MG63 (cell line): ENCODE results near the gene SLC13A2. TPM values are rescaled to one million over a fixed set of nuclear protein-coding genes. Genes with fewer than 3 reads are reported as not detected.
"Not testable (repeated sequence)": the region's sequence is repeated elsewhere in the genome, so short reads cannot be mapped to it uniquely, and the experiment has no call there.

Experiments
- DNase-seq: peaks from one replicate; pipeline ENCODE4 v3.0.0-alpha.2; 2020
- H3K27me3 ChIP-seq: fragments of 250-450 bp; sonication (Bioruptor Pico); 2 replicates; pipeline ENCODE4 v1.5.1; 2020; ENCODE audit warnings: mild to moderate bottlenecking, moderate library complexity
- H3K36me3 ChIP-seq: fragments of 250-450 bp; sonication (Bioruptor Pico); 2 replicates; pipeline ENCODE4 v1.5.1; 2020; ENCODE audit warnings: mild to moderate bottlenecking, moderate library complexity
- H3K4me3 ChIP-seq: fragments of 250-450 bp; sonication (Bioruptor Pico); 2 replicates; pipeline ENCODE4 v1.5.1; 2020; ENCODE audit warnings: mild to moderate bottlenecking, moderate library complexity
- H3K9me3 ChIP-seq: fragments of 250-450 bp; sonication (Bioruptor Pico); 2 replicates; pipeline ENCODE4 v1.5.1; 2020; ENCODE audit warnings: mild to moderate bottlenecking, moderate library complexity
- total RNA-seq: library from RNA; depleted of rRNA; stranded (reverse); fragments of >200 nt; shearing (Covaris generic); gene quantifications from 2 replicates; pipeline ENCODE4 v1.2.3, GENCODE V29; 2014; ENCODE audit warnings: low replicate concordance; rRNA removed

Gene SLC13A2
- total RNA-seq: not detected in 2 replicates

- DNase-seq: no peak
- no peaks in the 10 kb centered on the region for H3K36me3 ChIP-seq
- H3K4me3 ChIP-seq: no peak within 1 kb of the TSS
- no peaks in the 10 kb centered on the region for H3K9me3 ChIP-seq
- H3K27me3 ChIP-seq: no peaks in the 10 kb centered on the region
Measured at GRCh38 chr17:28473542-28473941, at the start of gene SLC13A2. Gene SLC13A2 (plus strand): TSS chr17:28473644. CDS start chr17:28473713, 69 bp downstream.

- Histone ChIP-seq H3K9me3 (no peaks in the 10 kb centered on the region), H3K36me3 (no peaks in the 10 kb centered on the region), H3K4me3 (no peak overlapping the region), H3K27me3 (no peaks in the 10 kb centered on the region)
- DNase-seq: no peak
Measured at GRCh38 chr17:28425206-28425605, 48.2 kb upstream of the SLC13A2 start.

- DNase-seq: no peak
Measured at GRCh38 chr17:28426081-28426519, 47.3 kb upstream of the SLC13A2 start.

GRCh38 chr17:28427371-28427770 lies 46.1 kb upstream of the SLC13A2 start:
- DNase-seq: no peak
- H3K36me3 ChIP-seq: no peaks in the 10 kb centered on the region
- H3K9me3 ChIP-seq: no peaks in the 10 kb centered on the region

More at GRCh38 chr17:28426081-28426519, 47.3 kb upstream of the SLC13A2 start:
- Histone ChIP-seq H3K27me3 (no peaks in the 10 kb centered on the region), H3K36me3 (no peaks in the 10 kb centered on the region), H3K4me3 (no peak overlapping the region), H3K9me3 (no peaks in the 10 kb centered on the region)

GRCh38 chr17:28427982-28428381 lies 45.5 kb upstream of the SLC13A2 start:
- H3K27me3 ChIP-seq, H3K9me3 ChIP-seq, H3K4me3 ChIP-seq, H3K36me3 ChIP-seq, DNase-seq: not testable (repeated sequence)

More at GRCh38 chr17:28427371-28427770, 46.1 kb upstream of the SLC13A2 start:
- no peak overlapping the region for H3K4me3 ChIP-seq
- H3K27me3 ChIP-seq: peaks cover 3% of the 10 kb centered on the region; the same call in 1 of the 2 replicates

- Histone ChIP-seq H3K36me3 (no peaks in the 10 kb centered on the region), H3K4me3 (no peak overlapping the region), H3K9me3 (no peaks in the 10 kb centered on the region), H3K27me3 (peaks cover 11% of the 10 kb centered on the region)
- DNase-seq: no peak
Measured at GRCh38 chr17:28433721-28434120, 39.7 kb upstream of the SLC13A2 start.

GRCh38 chr17:28434326-28434725 lies 39.1 kb upstream of the SLC13A2 start:
- peaks cover 11% of the 10 kb centered on the region for H3K27me3 ChIP-seq
- H3K9me3 ChIP-seq, DNase-seq: not testable (repeated sequence)

GRCh38 chr17:28443901-28444638 lies 29.4 kb upstream of the SLC13A2 start:
- peaks cover 8% of the 10 kb centered on the region; the same call in 1 of the 2 replicates for H3K9me3 ChIP-seq
- no peak for DNase-seq
- no peaks in the 10 kb centered on the region for H3K36me3 ChIP-seq
- H3K4me3 ChIP-seq: no peak overlapping the region
- H3K27me3 ChIP-seq: peaks cover 9% of the 10 kb centered on the region

More at GRCh38 chr17:28434326-28434725, 39.1 kb upstream of the SLC13A2 start:
- not testable (repeated sequence) for H3K36me3 ChIP-seq, H3K4me3 ChIP-seq

GRCh38 chr17:28446716-28447395 lies 26.6 kb upstream of the SLC13A2 start:
- H3K9me3 ChIP-seq: peaks cover 14% of the 10 kb centered on the region
- DNase-seq: no peak
- H3K36me3 ChIP-seq: no peaks in the 10 kb centered on the region
- H3K4me3 ChIP-seq: no peak overlapping the region
- peaks cover 13% of the 10 kb centered on the region; the same call in 1 of the 2 replicates for H3K27me3 ChIP-seq

GRCh38 chr17:28447396-28447760 lies 26.1 kb upstream of the SLC13A2 start:
- no peak for DNase-seq
- H3K4me3 ChIP-seq: no peak overlapping the region
- H3K27me3 ChIP-seq: peaks cover 13% of the 10 kb centered on the region; the same call in 1 of the 2 replicates
- peaks cover 14% of the 10 kb centered on the region for H3K9me3 ChIP-seq
- H3K36me3 ChIP-seq: no peaks in the 10 kb centered on the region

- H3K36me3 ChIP-seq: no peaks in the 10 kb centered on the region
- H3K4me3 ChIP-seq: no peak overlapping the region
- peaks cover 14% of the 10 kb centered on the region for H3K9me3 ChIP-seq
- DNase-seq: no peak
- peaks cover 16% of the 10 kb centered on the region; the same call in 1 of the 2 replicates for H3K27me3 ChIP-seq
Measured at GRCh38 chr17:28449859-28450258, 23.6 kb upstream of the SLC13A2 start.

- no peaks in the 10 kb centered on the region; the same call in 1 of the 2 replicates for H3K27me3 ChIP-seq
- no peaks in the 10 kb centered on the region for H3K36me3 ChIP-seq
- H3K4me3 ChIP-seq: no peak overlapping the region
- DNase-seq: peak; percentile 16
- no peaks in the 10 kb centered on the region; the same call in 1 of the 2 replicates for H3K9me3 ChIP-seq
Measured at GRCh38 chr17:28457890-28458289, 15.6 kb upstream of the SLC13A2 start.

GRCh38 chr17:28458881-28459280 lies 14.6 kb upstream of the SLC13A2 start:
- DNase-seq, H3K27me3 ChIP-seq, H3K36me3 ChIP-seq, H3K9me3 ChIP-seq, H3K4me3 ChIP-seq: not testable (repeated sequence)

GRCh38 chr17:28460901-28461300 lies 12.5 kb upstream of the SLC13A2 start:
- H3K36me3 ChIP-seq: no peaks in the 10 kb centered on the region
- no peak for DNase-seq
- no peak overlapping the region for H3K4me3 ChIP-seq
- H3K9me3 ChIP-seq: no peaks in the 10 kb centered on the region
- H3K27me3 ChIP-seq: no peaks in the 10 kb centered on the region

- H3K36me3 ChIP-seq: no peaks in the 10 kb centered on the region
- H3K27me3 ChIP-seq: peaks cover 3% of the 10 kb centered on the region; the same call in 1 of the 2 replicates
- DNase-seq: no peak
- no peaks in the 10 kb centered on the region for H3K9me3 ChIP-seq
- H3K4me3 ChIP-seq: no peak overlapping the region
Measured at GRCh38 chr17:28466001-28466400, 7.4 kb upstream of the SLC13A2 start.

GRCh38 chr17:28466521-28467048 lies 6.9 kb upstream of the SLC13A2 start:
- Histone ChIP-seq H3K27me3 (peaks cover 3% of the 10 kb centered on the region; the same call in 1 of the 2 replicates), H3K36me3 (no peaks in the 10 kb centered on the region), H3K4me3 (no peak overlapping the region), H3K9me3 (no peaks in the 10 kb centered on the region)
- DNase-seq: no peak

GRCh38 chr17:28467456-28468025 lies 5.9 kb upstream of the SLC13A2 start:
- Histone ChIP-seq H3K27me3 (peaks cover 3% of the 10 kb centered on the region; the same call in 1 of the 2 replicates), H3K36me3 (no peaks in the 10 kb centered on the region), H3K9me3 (no peaks in the 10 kb centered on the region), H3K4me3 (no peak overlapping the region)
- no peak for DNase-seq
